ENCODE measurements around the gene SLIT3. TPM values are rescaled to one million over a fixed set of nuclear protein-coding genes. Genes with fewer than 3 reads are reported as not detected.

Gene SLIT3
- total and polyA plus RNA-seq, 10 of the 15 experiments (the other 5 are each of a cell fraction or from before 2014, with no cell fraction given), result 0.05 TPM; not detected in 9

GRCh38 chr5:169287529-169287928 lies 13.4 kb downstream of the SLIT3 start:
- no peaks in the 10 kb centered on the region; a peak in 2 of 4 replicates for H3K27me3 ChIP-seq (replicated peaks in 1 of 2; ENCODE audit: control insufficient read depth in 2 of 2, insufficient read depth in 2 of 2, low read length in 1 of 2)
- no peak overlapping the region for H2AFZ ChIP-seq (ENCODE audit: control insufficient read depth, low read depth, low read length)
- no peaks in the 10 kb centered on the region for H4K20me1 ChIP-seq (ENCODE audit: control insufficient read depth, insufficient read depth)
- WGBS (ENCODE audit: insufficient coverage, insufficient replicate concordance, low lambda C conversion rate, missing lambda C conversion rate), result 22% methylated on average over 4 of the region's 4 CpGs
- H3K4me3 ChIP-seq, result no peak overlapping the region
- FAIRE-seq (no peak), DNase-seq (ENCODE audit: low read depth, low spot score) (no peak), ATAC-seq (no peak)
- TF ChIP-seq NKRF (conservative IDR thresholded peaks at IDR 0.05) (no peak), SKIL (IDR thresholded peaks at IDR 0.05; ENCODE audit: low read depth, poor library complexity, severe bottlenecking) (no peak), SREBF1 (IDR thresholded peaks at IDR 0.05; ENCODE audit: low read length) (no peak), SP1 (IDR thresholded peaks at IDR 0.05; ENCODE audit: low read depth, low read length) (no peak), POLR2AphosphoS5 (IDR thresholded peaks at IDR 0.05; ENCODE audit: low read length) (no peak), TCF3 (IDR thresholded peaks at IDR 0.05; ENCODE audit: borderline replicate concordance, insufficient read depth, low read depth, low read length) (no peak), IKZF1 (conservative IDR thresholded peaks at IDR 0.05) (no peak), MTA2 (IDR thresholded peaks at IDR 0.05; ENCODE audit: low read depth) (no peak), EED (IDR thresholded peaks at IDR 0.05; ENCODE audit: low read depth) (no peak), BACH1 (IDR thresholded peaks at IDR 0.05; ENCODE audit: borderline replicate concordance) (no peak), YBX1 (IDR thresholded peaks at IDR 0.05) (no peak), ZSCAN29 (IDR thresholded peaks at IDR 0.05) (no peak), CBX3 (IDR thresholded peaks at IDR 0.05; ENCODE audit: borderline replicate concordance, low read depth) (no peak), NFYB (IDR thresholded peaks at IDR 0.05; ENCODE audit: insufficient read depth, low read depth, low read length) (no peak), FOXM1 (IDR thresholded peaks at IDR 0.05; ENCODE audit: low read depth, low read length) (no peak), ZNF687 (IDR thresholded peaks at IDR 0.05) (no peak), FOXK2 (IDR thresholded peaks at IDR 0.05) (no peak)
- no peak overlapping the region for H3K27ac ChIP-seq (ENCODE audit: control insufficient read depth, insufficient read depth)
- H3K4me2 ChIP-seq (ENCODE audit: control insufficient read depth, insufficient read depth), result no peak overlapping the region
- H3K4me1 ChIP-seq (ENCODE audit: control insufficient read depth, insufficient read depth, low read length), result no peaks in the 10 kb centered on the region
- ChIA-PET CTCF (interaction anchor here (1.2 kb wide), 1 partner anchor 87 kb away, joined by 3 read pairs; no protein-coding TSS in a partner anchor), RAD21 (ENCODE audit: unreplicated experiment) (no interaction called here), POLR2A (no interaction called here), SMC1A (ENCODE audit: uncharacterized antibody, unreplicated experiment) (no interaction called here)
- intact Hi-C loops (cut with micrococcal nuclease; ENCODE audit: unreplicated experiment), result no loop called here
- BruUV-seq (replicated peaks), result no TSS peak
- H3K9ac ChIP-seq (ENCODE audit: control insufficient read depth, insufficient read depth, low read length), result no peak overlapping the region
- H3K79me2 ChIP-seq (ENCODE audit: control insufficient read depth, insufficient read depth, low read length), result no peaks in the 10 kb centered on the region
- no peaks in the 10 kb centered on the region for H3K36me3 ChIP-seq (ENCODE audit: control insufficient read depth in 2 of 2, insufficient read depth in 2 of 2, low read length in 1 of 2)
- in situ Hi-C loops (cut with MboI), result no loop called here
- H3K9me3 ChIP-seq (replicated peaks; ENCODE audit: control insufficient read depth, insufficient read depth, low read length), result no peaks in the 10 kb centered on the region
